AG09319 (cell line): ENCODE data around the gene GPR108.

ENCODE experiments used
- DNase-seq: peaks from one replicate; pipeline ENCODE4 v3.0.0-alpha.2; 2010; ENCODE audit warnings: low read depth; ENCODE audit errors: extremely low read depth
- CTCF ChIP-seq: IDR thresholded peaks from 2 replicates; pipeline ENCODE4 v1.5.1; 2011; ENCODE audit warnings: low read depth, mild to moderate bottlenecking, inconsistent platforms, low read length, moderate library complexity

Gene GPR108

DNA sequence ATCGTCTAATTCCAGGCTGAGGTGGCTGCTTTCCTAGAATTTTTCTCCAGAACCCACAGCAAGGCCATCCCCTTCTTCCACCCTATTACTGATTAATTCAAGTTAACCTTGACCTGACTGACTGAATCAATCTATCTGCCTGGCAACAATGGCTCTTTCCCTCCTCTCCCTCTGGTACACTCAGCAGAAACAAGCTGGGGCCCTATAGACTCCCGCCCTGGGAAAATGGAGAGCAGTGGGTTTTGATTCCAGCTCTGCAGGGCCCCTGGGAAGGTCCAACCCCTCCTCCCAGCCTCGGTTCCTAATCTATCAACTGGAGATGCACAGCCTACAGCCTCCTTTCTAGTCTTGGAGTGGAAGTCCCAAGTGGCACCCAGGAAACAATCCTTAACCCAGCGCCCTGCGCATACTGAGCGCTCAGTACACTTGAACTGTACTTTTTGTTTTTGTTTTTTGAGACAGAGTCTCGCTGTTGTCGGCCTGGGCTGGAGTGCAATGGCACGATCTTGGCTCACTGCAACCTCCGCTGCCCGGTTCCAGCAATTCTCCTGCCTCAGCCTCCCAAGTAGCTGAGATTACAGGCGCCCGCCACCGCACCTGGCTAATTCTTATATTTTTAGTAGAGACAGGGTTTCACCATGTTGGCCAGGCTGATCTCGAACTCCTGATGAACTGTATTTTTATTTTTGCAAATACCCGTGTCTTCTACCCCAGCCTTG is 11.7 kb downstream of the GPR108 start:
- no peak for TF ChIP-seq CTCF

DNA sequence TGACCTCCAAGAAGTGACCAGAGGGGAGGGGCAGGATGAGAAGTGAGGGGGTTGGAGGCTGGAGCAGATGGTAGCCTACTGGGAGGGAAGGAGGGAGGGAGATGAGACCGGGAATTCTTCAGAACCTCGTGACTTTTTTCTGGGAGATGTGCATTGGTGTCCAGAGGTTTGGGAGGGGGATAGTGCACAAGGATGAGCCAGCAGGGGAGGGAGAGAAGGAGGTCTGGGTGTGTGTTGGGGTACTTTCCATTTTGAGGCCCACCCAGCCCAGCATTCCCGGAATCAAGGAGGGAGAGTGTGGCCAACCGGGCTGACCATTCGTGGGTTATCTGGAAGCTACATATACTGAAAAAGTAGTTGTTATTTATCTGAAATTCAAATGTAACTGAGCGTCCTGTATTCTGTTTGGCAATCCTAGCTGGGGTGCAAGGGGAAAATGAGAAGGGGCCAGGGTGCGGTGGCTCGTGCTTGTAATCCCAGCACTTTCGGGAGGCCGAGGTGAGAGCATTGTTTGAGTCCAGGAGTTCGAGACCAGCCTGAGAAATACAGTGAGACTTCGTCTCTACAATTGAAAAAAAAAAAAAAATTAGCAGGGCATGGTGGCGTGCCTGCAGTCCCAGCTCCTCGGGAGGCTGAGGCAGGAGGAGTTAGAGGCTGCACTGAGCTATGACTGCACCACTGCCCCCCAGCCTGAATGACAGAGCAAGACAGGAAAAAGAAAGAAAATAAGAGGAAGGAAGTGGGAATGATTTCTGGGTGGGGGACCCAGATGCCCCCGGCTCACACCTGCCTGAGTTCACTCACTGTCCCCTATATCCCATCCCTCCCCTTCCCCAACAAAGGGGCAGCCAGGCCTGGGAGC is 12.5 kb downstream of the GPR108 start:
- no peak for TF ChIP-seq CTCF
- no peak for DNase-seq

More for the DNA sequence above, 11.7 kb downstream of the GPR108 start:
- no peak for DNase-seq

DNA sequence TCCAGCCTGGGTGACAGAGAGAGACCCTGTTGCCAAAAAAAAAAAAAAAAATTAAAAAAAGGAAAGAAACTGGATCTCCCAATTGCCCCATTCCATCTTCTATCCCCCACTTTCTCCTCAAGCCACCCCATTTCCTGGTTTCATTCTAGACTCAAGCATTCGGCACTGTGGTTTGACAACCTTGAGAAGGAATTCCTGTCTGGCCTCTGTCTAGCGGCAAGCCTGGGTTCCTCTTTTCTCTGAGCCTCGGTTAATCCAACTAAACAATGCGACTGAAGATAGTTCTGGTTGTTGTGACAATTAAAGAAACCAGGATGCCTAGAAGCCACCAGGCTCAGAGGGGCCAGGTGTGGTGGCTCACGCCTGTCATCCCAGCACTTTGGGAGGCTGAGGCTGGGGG is 13.6 kb downstream of the GPR108 start:
- TF ChIP-seq CTCF, result no peak
- no peak for DNase-seq

- DNase-seq, result no peak
- no peak for TF ChIP-seq CTCF
These were observed 14.2 kb downstream of the GPR108 start for GRCh38 chr19:6723108-6723618.

- TF ChIP-seq CTCF, result no peak
- no peak for DNase-seq
These were observed 15.6 kb downstream of the GPR108 start for GRCh38 chr19:6721773-6722172.

GRCh38 chr19:6721138-6721474 is 16.3 kb downstream of the GPR108 start:
- no peak for DNase-seq
- no peak for TF ChIP-seq CTCF
